ENCODE measurements around the gene CEP72. TPM values are rescaled to one million over a fixed set of nuclear protein-coding genes. Genes with fewer than 3 reads are reported as not detected.
A peak's percentile ranks its signal among the peaks of the same experiment; 100 is the strongest.

The CEP72 gene
- total and polyA plus RNA-seq, 5 donors from 2014 or later = 3.2 to 12.3 (median 3.8) TPM

DNA sequence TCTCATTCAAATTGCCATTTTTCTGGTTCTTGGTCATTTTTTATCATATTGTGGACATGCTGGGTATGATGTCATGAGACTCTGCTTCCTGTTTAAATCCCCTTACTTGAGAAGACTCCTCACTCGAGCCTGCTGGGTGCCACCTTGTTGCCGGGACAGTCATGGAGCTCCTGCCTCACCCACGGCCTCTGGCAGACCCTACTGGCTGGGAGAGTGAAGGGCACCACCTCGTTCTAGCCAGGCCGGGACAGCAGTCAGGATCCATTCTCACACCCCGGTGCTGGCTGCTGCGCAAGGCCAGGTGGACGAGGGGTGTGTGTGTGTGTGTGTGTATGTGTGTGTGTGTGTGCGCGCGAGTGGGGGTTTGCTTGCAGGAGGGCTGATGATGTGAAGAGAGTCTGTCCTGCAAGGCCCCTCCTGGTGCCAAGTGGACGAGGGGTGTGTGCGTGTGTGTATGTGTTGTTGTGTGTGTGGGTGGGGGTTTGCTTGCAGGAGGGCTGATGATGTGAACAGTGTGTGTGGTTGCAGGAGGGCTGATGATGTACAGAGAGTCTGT, 4.4 kb downstream of the CEP72 start:
- no peak overlapping the region for H3K27ac ChIP-seq (ENCODE audit: insufficient read depth, low read length, poor library complexity, severe bottlenecking)
- Mint-ChIP-seq H3K4me3 (peak overlapping the region in 2 of 4 donors; percentile 23 to 66), H3K36me3 (peaks cover 22% of the 10 kb centered on the region), H3K4me1 (peaks cover 16 to 33% (median 26%) of the 10 kb centered on the region in 4 donors), H3K27me3 (no peaks in the 10 kb centered on the region), H3K27ac (peak overlapping the region in 2 of 3 donors; percentile 67 to 86), H3K9me3 (peaks cover 0 to 4% (median 0%) of the 10 kb centered on the region in 7 donors)
- H3K4me3 ChIP-seq (ENCODE audit: low read depth, low read length) = no peak overlapping the region
- H3K9me3 ChIP-seq (ENCODE audit: control insufficient read depth in 2 of 2, low read length in 2 of 2) = no peaks in the 10 kb centered on the region
- H3K27me3 ChIP-seq (ENCODE audit: control insufficient read depth, insufficient read depth, low read length) = no peaks in the 10 kb centered on the region
- H3K36me3 ChIP-seq (ENCODE audit: control insufficient read depth, insufficient read depth, low read length) = peaks cover 17% of the 10 kb centered on the region
- DNase-seq (no peak), ATAC-seq (ENCODE audit: low read depth in 2 of 2) (no peak)
- H3K4me1 ChIP-seq (ENCODE audit: control insufficient read depth, insufficient read depth, low read length, poor library complexity, severe bottlenecking) = peaks cover 12% of the 10 kb centered on the region

GRCh38 chr5:617896-618295, 5.8 kb downstream of the CEP72 start:
- H3K4me1 Mint-ChIP-seq = peaks cover 14 to 29% (median 22%) of the 10 kb centered on the region in 4 donors
- H3K36me3 Mint-ChIP-seq = peaks cover 27% of the 10 kb centered on the region

DNA sequence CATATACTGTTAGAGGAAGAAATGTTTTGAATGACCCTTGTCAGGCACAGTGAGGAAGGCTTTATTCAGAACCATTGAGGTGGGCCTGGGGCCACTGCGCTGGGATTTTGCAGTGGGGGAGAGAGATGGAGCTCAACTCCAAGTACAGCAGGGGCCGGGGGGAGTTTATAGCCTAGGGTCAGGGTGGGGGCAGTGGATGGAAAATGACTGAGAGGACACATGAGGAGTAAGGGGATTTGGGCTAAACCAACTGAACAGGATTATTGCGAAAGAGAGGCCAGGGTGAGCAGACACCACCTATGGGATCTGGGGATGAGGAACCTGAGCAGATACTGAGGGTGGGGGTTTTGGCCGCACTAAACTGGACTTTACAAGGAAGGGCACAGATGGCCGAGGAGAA, 6.3 kb downstream of the CEP72 start:
- no peaks in the 10 kb centered on the region for H3K27me3 ChIP-seq (ENCODE audit: control insufficient read depth, insufficient read depth, low read length)
- H3K4me3 ChIP-seq (ENCODE audit: low read depth, low read length) = no peak overlapping the region
- Mint-ChIP-seq H3K27me3 (no peaks in the 10 kb centered on the region), H3K27ac (no peak overlapping the region), H3K36me3 (peaks cover 29% of the 10 kb centered on the region), H3K4me3 (peak overlapping the region in 1 of 4 donors; percentile 38), H3K4me1 (peaks cover 11 to 25% (median 18%) of the 10 kb centered on the region in 4 donors), H3K9me3 (peaks cover 0 to 2% (median 0%) of the 10 kb centered on the region in 7 donors)
- no peak for ATAC-seq (ENCODE audit: low read depth in 2 of 2)
- H3K4me1 ChIP-seq (ENCODE audit: control insufficient read depth, insufficient read depth, low read length, poor library complexity, severe bottlenecking) = no peaks in the 10 kb centered on the region
- no peak overlapping the region for H3K27ac ChIP-seq (ENCODE audit: insufficient read depth, low read length, poor library complexity, severe bottlenecking)
- no peak for DNase-seq
- H3K9me3 ChIP-seq (ENCODE audit: control insufficient read depth in 2 of 2, low read length in 2 of 2) = no peaks in the 10 kb centered on the region
- H3K36me3 ChIP-seq (ENCODE audit: control insufficient read depth, insufficient read depth, low read length) = peaks cover 17% of the 10 kb centered on the region

More at GRCh38 chr5:617896-618295, 5.8 kb downstream of the CEP72 start:
- Mint-ChIP-seq H3K27ac (no peak overlapping the region), H3K4me3 (peak overlapping the region in 1 of 4 donors; percentile 38), H3K9me3 (peaks cover 0 to 3% (median 0%) of the 10 kb centered on the region in 7 donors), H3K27me3 (no peaks in the 10 kb centered on the region)
- DNase-seq (no peak), ATAC-seq (ENCODE audit: low read depth in 2 of 2) (no peak)
- Histone ChIP-seq H3K27ac (ENCODE audit: insufficient read depth, low read length, poor library complexity, severe bottlenecking) (no peak overlapping the region), H3K36me3 (ENCODE audit: control insufficient read depth, insufficient read depth, low read length) (peaks cover 17% of the 10 kb centered on the region), H3K4me3 (ENCODE audit: low read depth, low read length) (no peak overlapping the region), H3K27me3 (ENCODE audit: control insufficient read depth, insufficient read depth, low read length) (no peaks in the 10 kb centered on the region), H3K9me3 (ENCODE audit: control insufficient read depth in 2 of 2, low read length in 2 of 2) (no peaks in the 10 kb centered on the region), H3K4me1 (ENCODE audit: control insufficient read depth, insufficient read depth, low read length, poor library complexity, severe bottlenecking) (peaks cover 4% of the 10 kb centered on the region)

DNA sequence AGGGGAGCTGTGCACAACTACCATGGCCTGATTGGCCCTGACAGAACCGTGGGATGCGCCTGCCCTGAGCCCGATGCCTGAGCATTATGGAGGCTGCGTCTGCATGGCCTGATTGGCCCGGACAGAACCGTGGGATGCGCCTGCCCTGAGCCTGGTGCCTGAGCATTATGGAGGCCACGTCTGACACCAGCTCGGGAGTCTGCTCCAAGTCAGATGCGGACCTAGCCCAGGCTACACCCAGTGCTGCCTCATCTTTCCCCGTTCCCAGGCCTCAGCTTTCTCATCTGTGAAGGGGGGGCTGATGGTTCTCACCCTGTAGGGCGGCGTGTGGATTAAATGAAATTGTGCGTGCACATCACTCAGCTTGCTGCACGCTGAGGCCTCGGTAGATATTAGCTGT, 7.3 kb downstream of the CEP72 start:
- H3K27me3 ChIP-seq (ENCODE audit: control insufficient read depth, insufficient read depth, low read length) = no peaks in the 10 kb centered on the region
- H3K36me3 ChIP-seq (ENCODE audit: control insufficient read depth, insufficient read depth, low read length) = peaks cover 17% of the 10 kb centered on the region
- H3K9me3 ChIP-seq (ENCODE audit: control insufficient read depth in 2 of 2, low read length in 2 of 2) = no peaks in the 10 kb centered on the region
- Mint-ChIP-seq H3K36me3 (peaks cover 30% of the 10 kb centered on the region), H3K27me3 (no peaks in the 10 kb centered on the region), H3K9me3 (peaks cover 0 to 2% (median 0%) of the 10 kb centered on the region in 7 donors), H3K4me3 (no peak overlapping the region), H3K4me1 (peaks cover 6 to 20% (median 12%) of the 10 kb centered on the region in 4 donors), H3K27ac (no peak overlapping the region)
- H3K27ac ChIP-seq (ENCODE audit: insufficient read depth, low read length, poor library complexity, severe bottlenecking) = no peak overlapping the region
- DNase-seq = no peak
- no peak for ATAC-seq (ENCODE audit: low read depth in 2 of 2)
- H3K4me1 ChIP-seq (ENCODE audit: control insufficient read depth, insufficient read depth, low read length, poor library complexity, severe bottlenecking) = no peaks in the 10 kb centered on the region
- H3K4me3 ChIP-seq (ENCODE audit: low read depth, low read length) = no peak overlapping the region

DNA sequence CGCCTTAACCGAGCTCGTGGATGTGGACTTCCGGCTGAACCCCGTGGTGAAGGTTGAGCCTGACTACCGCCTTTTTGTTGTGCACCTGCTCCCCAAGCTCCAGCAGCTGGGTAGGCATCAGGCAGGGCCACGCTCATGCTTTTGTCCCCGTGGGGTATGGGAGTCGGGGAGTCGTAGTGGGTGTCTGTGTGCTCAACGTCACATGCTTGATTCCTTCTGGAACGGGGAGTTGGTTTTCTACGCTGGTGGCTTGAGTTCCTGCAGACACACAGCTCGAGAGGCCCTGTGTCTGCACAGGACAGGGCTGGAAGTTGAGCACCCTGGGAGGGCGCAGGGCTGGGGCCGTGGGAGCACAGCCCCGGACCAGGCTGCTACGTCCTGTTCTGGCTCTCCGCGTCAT, 8.0 kb downstream of the CEP72 start:
- no peak for ATAC-seq (ENCODE audit: low read depth in 2 of 2)

DNA sequence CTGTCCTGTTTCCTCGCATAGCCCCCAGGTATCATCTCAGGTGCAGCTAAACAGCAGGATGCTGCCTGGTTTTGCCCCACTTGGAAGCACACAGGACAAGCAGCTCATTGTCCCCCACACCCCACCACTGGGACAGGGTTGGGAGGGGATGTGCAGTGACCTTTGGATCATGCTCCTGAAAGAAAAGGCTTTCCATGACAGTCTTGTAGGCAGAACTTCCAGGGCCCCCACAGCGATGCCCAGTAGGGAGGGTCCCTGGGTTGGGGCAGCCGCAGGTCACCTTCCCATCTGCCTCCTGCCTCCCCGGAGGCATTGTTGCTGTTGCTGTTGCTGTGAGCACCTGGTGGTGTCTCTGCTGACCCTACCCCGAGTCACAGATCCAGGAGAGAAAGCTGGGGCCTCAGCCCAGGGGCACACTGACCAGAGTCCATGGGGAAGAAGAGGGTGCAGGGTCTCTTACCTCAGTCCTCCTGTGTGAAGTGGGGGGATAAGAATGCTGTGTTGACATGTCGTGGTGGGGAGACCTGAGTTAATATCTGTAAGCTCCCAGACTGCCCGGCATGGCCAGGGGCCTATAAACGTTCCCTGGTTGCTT, 8.5 kb downstream of the CEP72 start:
- no peak overlapping the region for H3K4me3 Mint-ChIP-seq
- no peak overlapping the region for H3K4me3 ChIP-seq (ENCODE audit: low read depth, low read length)
- no peak for ATAC-seq (ENCODE audit: low read depth in 2 of 2)
- DNase-seq = no peak
- no peaks in the 10 kb centered on the region for H3K9me3 ChIP-seq (ENCODE audit: control insufficient read depth in 2 of 2, low read length in 2 of 2)
- H3K27me3 ChIP-seq (ENCODE audit: control insufficient read depth, insufficient read depth, low read length) = no peaks in the 10 kb centered on the region
- peaks cover 2 to 12% (median 5%) of the 10 kb centered on the region in 4 donors for H3K4me1 Mint-ChIP-seq
- no peaks in the 10 kb centered on the region for H3K4me1 ChIP-seq (ENCODE audit: control insufficient read depth, insufficient read depth, low read length, poor library complexity, severe bottlenecking)
- peaks cover 0 to 1% (median 0%) of the 10 kb centered on the region in 7 donors for H3K9me3 Mint-ChIP-seq
- no peak overlapping the region for H3K27ac ChIP-seq (ENCODE audit: insufficient read depth, low read length, poor library complexity, severe bottlenecking)
- H3K27me3 Mint-ChIP-seq = no peaks in the 10 kb centered on the region
- peaks cover 21% of the 10 kb centered on the region for H3K36me3 ChIP-seq (ENCODE audit: control insufficient read depth, insufficient read depth, low read length)
- H3K36me3 Mint-ChIP-seq = peaks cover 38% of the 10 kb centered on the region
- H3K27ac Mint-ChIP-seq = no peak overlapping the region

More for the DNA sequence above, 8.0 kb downstream of the CEP72 start:
- Mint-ChIP-seq H3K27me3 (no peaks in the 10 kb centered on the region), H3K9me3 (peaks cover 0 to 2% (median 0%) of the 10 kb centered on the region in 7 donors), H3K4me1 (peaks cover 6 to 16% (median 10%) of the 10 kb centered on the region in 4 donors), H3K27ac (no peak overlapping the region), H3K36me3 (peaks cover 33% of the 10 kb centered on the region), H3K4me3 (no peak overlapping the region)
- Histone ChIP-seq H3K36me3 (ENCODE audit: control insufficient read depth, insufficient read depth, low read length) (peaks cover 17% of the 10 kb centered on the region), H3K27ac (ENCODE audit: insufficient read depth, low read length, poor library complexity, severe bottlenecking) (no peak overlapping the region), H3K27me3 (ENCODE audit: control insufficient read depth, insufficient read depth, low read length) (no peaks in the 10 kb centered on the region), H3K9me3 (ENCODE audit: control insufficient read depth in 2 of 2, low read length in 2 of 2) (no peaks in the 10 kb centered on the region), H3K4me3 (ENCODE audit: low read depth, low read length) (no peak overlapping the region), H3K4me1 (ENCODE audit: control insufficient read depth, insufficient read depth, low read length, poor library complexity, severe bottlenecking) (no peaks in the 10 kb centered on the region)
- no peak for DNase-seq

GRCh38 chr5:621341-621761, 9.2 kb downstream of the CEP72 start:
- Mint-ChIP-seq H3K27ac (no peak overlapping the region), H3K4me3 (no peak overlapping the region), H3K9me3 (no peaks in the 10 kb centered on the region), H3K4me1 (peaks cover 0 to 7% (median 2%) of the 10 kb centered on the region in 4 donors), H3K27me3 (no peaks in the 10 kb centered on the region), H3K36me3 (peaks cover 43% of the 10 kb centered on the region)
- Histone ChIP-seq H3K4me3 (ENCODE audit: low read depth, low read length) (no peak overlapping the region), H3K27me3 (ENCODE audit: control insufficient read depth, insufficient read depth, low read length) (no peaks in the 10 kb centered on the region), H3K9me3 (ENCODE audit: control insufficient read depth in 2 of 2, low read length in 2 of 2) (no peaks in the 10 kb centered on the region), H3K4me1 (ENCODE audit: control insufficient read depth, insufficient read depth, low read length, poor library complexity, severe bottlenecking) (no peaks in the 10 kb centered on the region), H3K27ac (ENCODE audit: insufficient read depth, low read length, poor library complexity, severe bottlenecking) (no peak overlapping the region), H3K36me3 (ENCODE audit: control insufficient read depth, insufficient read depth, low read length) (peaks cover 26% of the 10 kb centered on the region)
- no peak for DNase-seq
- ATAC-seq (ENCODE audit: low read depth in 2 of 2) = no peak

GRCh38 chr5:622359-622758, 10.2 kb downstream of the CEP72 start:
- H3K36me3 ChIP-seq (ENCODE audit: control insufficient read depth, insufficient read depth, low read length) = peaks cover 26% of the 10 kb centered on the region
- no peak overlapping the region for H3K4me3 Mint-ChIP-seq

More at GRCh38 chr5:622359-622758, 10.2 kb downstream of the CEP72 start:
- no peak overlapping the region for H3K27ac Mint-ChIP-seq
- H3K4me1 Mint-ChIP-seq = peaks cover 0 to 3% (median 0%) of the 10 kb centered on the region in 4 donors
- no peak overlapping the region for H3K27ac ChIP-seq (ENCODE audit: insufficient read depth, low read length, poor library complexity, severe bottlenecking)
- H3K9me3 Mint-ChIP-seq = no peaks in the 10 kb centered on the region
- H3K27me3 Mint-ChIP-seq = no peaks in the 10 kb centered on the region
- no peaks in the 10 kb centered on the region for H3K27me3 ChIP-seq (ENCODE audit: control insufficient read depth, insufficient read depth, low read length)
- no peaks in the 10 kb centered on the region for H3K4me1 ChIP-seq (ENCODE audit: control insufficient read depth, insufficient read depth, low read length, poor library complexity, severe bottlenecking)
- ATAC-seq (ENCODE audit: low read depth in 2 of 2) (no peak), DNase-seq (no peak)
- peaks cover 41% of the 10 kb centered on the region for H3K36me3 Mint-ChIP-seq
- H3K9me3 ChIP-seq (ENCODE audit: control insufficient read depth in 2 of 2, low read length in 2 of 2) = no peaks in the 10 kb centered on the region
- H3K4me3 ChIP-seq (ENCODE audit: low read depth, low read length) = no peak overlapping the region

Measured in CD4-positive, CD25-positive, alpha-beta regulatory T cell (primary cell).